NCI-H2227 (cell line): ENCODE data around the gene SLC35E3.
A peak's percentile ranks its signal among the peaks of the same experiment; 100 is the strongest.
"Not testable (repeated sequence)": the region's sequence is repeated elsewhere in the genome, so short reads cannot be mapped to it uniquely, and the experiment has no call there.

ENCODE experiments used
- DNase-seq: peaks from one replicate; lab custom pipeline; 2025; ENCODE audit not compliant: unreplicated experiment; lab: John Stamatoyannopoulos, UW

The SLC35E3 gene

DNA sequence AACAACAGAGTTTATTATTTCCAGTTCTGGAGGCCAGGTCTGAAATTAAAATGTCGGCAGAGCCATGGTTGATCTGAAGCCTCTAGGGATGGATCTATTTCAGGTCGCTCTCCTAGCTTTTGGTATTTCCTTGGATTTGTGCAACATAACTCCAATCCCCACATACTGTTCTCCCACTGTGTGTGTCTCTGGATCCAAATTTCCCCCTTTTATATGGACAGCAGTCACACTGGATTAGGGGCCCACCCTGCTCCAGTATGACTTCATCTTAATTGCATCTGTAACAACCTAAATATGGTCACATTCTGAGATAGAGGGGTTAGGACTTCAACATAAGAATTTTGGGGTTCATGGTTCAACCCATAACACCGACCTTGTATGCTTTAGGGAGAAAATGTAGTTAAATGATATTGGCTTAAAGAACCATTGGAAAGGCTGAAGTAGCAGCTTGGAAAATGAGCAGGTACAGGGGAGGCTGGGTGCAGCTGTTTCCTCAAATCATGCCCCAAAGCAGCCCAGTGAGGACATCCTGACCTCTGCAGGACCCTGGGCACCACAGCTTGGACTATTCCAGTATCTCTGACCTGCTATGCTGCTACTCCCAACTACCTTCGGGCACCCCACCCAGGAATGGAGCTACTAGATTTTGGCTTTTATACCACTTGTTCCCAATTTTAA lies 48.1 kb downstream of the SLC35E3 start:
- no peak for DNase-seq

GRCh38 chr12:68794653-68795251 lies 48.8 kb downstream of the SLC35E3 start:
- no peak for DNase-seq

DNA sequence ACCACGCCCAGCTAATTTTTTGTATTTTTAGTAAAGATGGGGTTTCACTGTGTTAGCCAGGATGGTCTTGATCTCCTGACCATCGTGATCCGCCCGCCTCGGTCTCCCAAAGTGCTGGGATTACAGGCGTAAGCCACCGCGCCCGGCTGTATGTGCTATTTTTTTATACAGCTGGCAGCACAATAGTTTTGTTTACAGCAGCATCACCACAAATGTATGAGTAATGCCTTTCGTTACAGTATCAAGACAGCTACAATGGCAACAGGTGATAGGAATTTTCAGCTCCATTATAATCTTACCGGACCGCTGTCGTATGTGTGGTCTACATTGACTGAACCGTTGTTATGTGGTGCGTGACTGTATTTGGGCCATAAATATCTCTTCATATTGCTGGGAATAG lies 50.4 kb downstream of the SLC35E3 start:
- DNase-seq, result no peak

DNA sequence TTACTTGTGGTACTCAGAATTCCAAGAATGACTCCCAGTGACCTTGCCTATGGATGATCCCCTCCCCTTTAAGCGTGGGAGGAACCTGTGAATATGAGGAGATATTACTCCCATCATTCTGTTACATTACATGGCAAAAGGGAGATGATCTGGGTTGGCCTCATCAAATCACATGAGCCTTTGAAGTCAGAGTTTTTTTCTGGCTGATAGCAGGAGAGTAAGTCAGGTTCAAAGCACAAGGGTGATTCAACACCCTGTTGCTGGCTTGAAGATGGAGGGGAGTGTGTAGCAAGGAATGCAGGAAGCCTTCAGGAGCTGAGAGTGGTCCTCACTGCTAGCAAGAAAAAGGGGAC lies 52.9 kb downstream of the SLC35E3 start:
- no peak for DNase-seq

GRCh38 chr12:68800294-68800693 lies 54.3 kb downstream of the SLC35E3 start:
- no peak for DNase-seq

DNA sequence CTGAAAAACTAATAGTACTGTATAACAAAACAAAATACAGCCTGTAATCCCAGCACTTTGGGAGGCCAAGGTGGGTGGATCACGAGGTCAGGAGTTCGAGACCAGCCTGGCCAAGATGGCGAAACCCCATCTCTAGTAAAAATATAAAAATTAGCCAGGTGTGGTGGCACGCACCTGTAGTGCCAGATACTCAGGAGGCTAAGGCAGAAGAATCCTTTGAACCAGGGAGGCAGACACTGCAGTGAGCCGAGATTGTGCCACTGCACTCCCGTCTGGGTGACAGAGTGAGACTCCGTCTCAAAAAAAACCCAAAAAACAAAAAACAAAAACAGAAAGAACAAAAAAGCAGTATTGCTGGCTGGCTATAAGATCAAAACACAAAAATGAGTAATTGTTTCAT lies 55.1 kb downstream of the SLC35E3 start:
- not testable (repeated sequence) for DNase-seq

DNA sequence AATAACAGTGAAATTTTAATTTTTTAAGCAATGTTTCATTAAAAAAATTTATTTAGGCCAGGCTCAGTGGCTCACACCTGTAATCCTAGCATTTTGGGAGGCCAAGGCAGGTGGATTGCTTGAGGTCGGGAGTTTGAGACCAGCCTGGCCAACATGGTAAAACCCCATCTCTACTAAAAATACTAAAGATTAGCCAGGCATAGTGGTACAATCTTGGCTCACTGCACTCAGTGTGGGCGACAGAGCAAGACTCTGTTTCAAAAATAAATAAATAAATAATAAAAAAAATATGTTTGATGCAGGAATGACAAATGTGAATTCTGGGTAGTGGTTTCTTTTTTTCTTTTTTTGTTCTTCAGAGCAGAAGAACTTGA lies 56.4 kb downstream of the SLC35E3 start:
- DNase-seq, result not testable (repeated sequence)

- DNase-seq, result not testable (repeated sequence)
Measured at GRCh38 chr12:68802911-68803651, 57.1 kb downstream of the SLC35E3 start.

DNA sequence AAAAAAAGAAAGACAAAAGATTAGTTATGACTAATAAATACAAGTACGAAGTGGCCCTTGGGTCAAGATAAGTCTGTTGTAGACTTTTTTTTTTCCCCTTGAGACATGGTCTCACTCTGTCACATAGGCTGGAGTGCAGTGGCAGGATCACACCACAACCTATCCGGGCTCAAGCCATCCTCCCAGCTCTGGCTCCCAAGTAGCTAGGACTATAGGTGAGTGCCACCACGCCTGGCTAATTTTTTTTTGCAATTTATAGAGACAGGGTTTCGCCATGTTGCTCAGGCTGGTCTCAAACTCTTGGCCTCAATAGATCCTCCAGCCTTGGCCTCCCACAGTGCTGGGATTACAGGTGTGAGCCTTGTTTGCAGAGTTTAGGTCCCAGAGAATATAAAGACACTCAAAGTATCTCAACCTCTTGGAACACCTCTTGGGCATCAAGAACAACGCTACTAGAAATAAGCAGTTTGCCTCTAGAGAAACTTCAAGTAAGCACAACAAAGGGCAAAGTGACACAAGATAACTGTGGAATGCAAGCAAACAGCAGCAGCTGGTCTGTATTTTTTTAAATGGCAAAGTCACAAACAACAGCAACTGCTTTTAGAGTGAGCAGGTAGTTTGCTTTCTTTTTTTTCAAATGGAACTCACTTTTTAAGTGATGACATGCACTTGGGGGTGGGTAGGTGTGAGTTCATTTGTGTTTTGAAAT lies 58.1 kb downstream of the SLC35E3 start:
- DNase-seq, result no peak

- no peak for DNase-seq
Measured at GRCh38 chr12:68804657-68805591, 58.9 kb downstream of the SLC35E3 start.

- DNase-seq, result no peak
Measured at GRCh38 chr12:68805592-68806120, 59.7 kb downstream of the SLC35E3 start.

GRCh38 chr12:68806488-68807237 lies 60.7 kb downstream of the SLC35E3 start:
- DNase-seq, result no peak

DNA sequence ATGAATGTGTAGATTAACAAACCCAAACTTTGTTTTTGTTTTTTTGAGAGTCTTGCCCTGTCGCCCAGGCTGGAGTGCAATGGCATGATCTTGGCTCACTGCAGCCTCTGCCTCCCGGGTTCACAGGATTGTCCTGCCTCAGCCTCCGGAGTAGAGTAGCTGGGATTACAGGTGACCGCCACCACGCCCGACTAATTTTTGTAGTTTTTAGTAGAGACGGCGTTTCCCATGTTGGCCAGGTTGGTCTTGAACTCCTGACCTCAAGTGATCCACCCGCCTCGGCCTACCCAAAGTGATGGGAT lies 61.2 kb downstream of the SLC35E3 start:
- not testable (repeated sequence) for DNase-seq

- DNase-seq, result peak; percentile 96
Measured at GRCh38 chr12:68807576-68808387, 61.8 kb downstream of the SLC35E3 start, which contains the start of gene MDM2. TSS of gene MDM2 (plus strand) at chr12:68808177. CDS start at chr12:68808478, 301 bp downstream.

- peak; percentile 67 for DNase-seq
Measured at GRCh38 chr12:68808388-68809189, 62.6 kb downstream of the SLC35E3 start.

- no peak for DNase-seq
Measured at GRCh38 chr12:68809190-68810026, 63.4 kb downstream of the SLC35E3 start.

- not testable (repeated sequence) for DNase-seq
Measured at GRCh38 chr12:68810027-68810389, 64.0 kb downstream of the SLC35E3 start.
